DOHH2 (cell line): ENCODE results near the gene MED17.

Experiments used
- H3F3A ChIP-seq: fragments of 200-600 bp; sonication (generic), shearing (Covaris generic); 2 replicates; pipeline ENCODE4 v1.6.0; 2016; ENCODE audit warnings: antibody characterized with exemption, mild to moderate bottlenecking; ENCODE audit not compliant: control insufficient read depth, insufficient read depth
- H3K27ac ChIP-seq: fragments of 200-600 bp; sonication (generic); 2 replicates; pipeline ENCODE4 v1.5.1; 2014; ENCODE audit warnings: low read depth, mild to moderate bottlenecking, low read length, moderate library complexity
- H3K27me3 ChIP-seq: fragments of 200-600 bp; sonication (generic); 2 replicates; pipeline ENCODE4 v1.6.1; 2014; ENCODE audit warnings: mild to moderate bottlenecking, low read length, mixed read lengths; ENCODE audit not compliant: control insufficient read depth
- H3K36me3 ChIP-seq: fragments of 200-600 bp; sonication (generic); 2 replicates; pipeline ENCODE4 v1.6.1; 2014; ENCODE audit warnings: mild to moderate bottlenecking, low read length, moderate library complexity, mixed read lengths; ENCODE audit not compliant: control insufficient read depth
- H3K4me1 ChIP-seq: fragments of 200-600 bp; sonication (generic); 2 replicates; pipeline ENCODE4 v1.6.1; 2014; ENCODE audit warnings: mild to moderate bottlenecking, low read length, mixed read lengths; ENCODE audit not compliant: control insufficient read depth
- H3K4me2 ChIP-seq: fragments of 200-600 bp; sonication (generic); 2 replicates; pipeline ENCODE4 v1.6.0; 2014; ENCODE audit warnings: mild to moderate bottlenecking, low read length, moderate library complexity
- H3K4me3 ChIP-seq: fragments of 200-600 bp; sonication (generic); 2 replicates; pipeline ENCODE4 v1.5.1; 2014; ENCODE audit warnings: mild to moderate bottlenecking, low read length, mixed read lengths
- H3K79me2 ChIP-seq: fragments of 200-600 bp; sonication (generic); 2 replicates; pipeline ENCODE4 v1.6.1; 2014; ENCODE audit warnings: mild to moderate bottlenecking, low read length, mixed read lengths; ENCODE audit not compliant: control insufficient read depth
- H3K9me2 ChIP-seq: fragments of 200-600 bp; sonication (generic); replicated peaks from 2 replicates; pipeline ENCODE4 v1.6.1; 2014; ENCODE audit warnings: mild to moderate bottlenecking, low read length, mixed read lengths; ENCODE audit not compliant: control insufficient read depth
- H3K9me3 ChIP-seq: fragments of 200-600 bp; sonication (generic); 2 replicates; pipeline ENCODE4 v1.6.1; 2014; ENCODE audit warnings: antibody characterized with exemption, low read length, mixed read lengths; ENCODE audit not compliant: control insufficient read depth, insufficient read depth
- H4K20me1 ChIP-seq: fragments of 200-600 bp; sonication (generic); 2 replicates; pipeline ENCODE4 v1.6.0; 2014; ENCODE audit warnings: low read depth, mild to moderate bottlenecking, antibody characterized with exemption, low read length, moderate library complexity; ENCODE audit not compliant: control insufficient read depth, insufficient read depth
- EZH2phosphoT487 ChIP-seq: fragments of 200-600 bp; sonication (generic); IDR thresholded peaks from 2 replicates; pipeline ENCODE4 v1.6.1; 2017; ENCODE audit warnings: borderline replicate concordance, mild to moderate bottlenecking, antibody characterized with exemption, low read length, moderate library complexity, mixed read lengths
- TF ChIP-seq, protein P1 (sequence below): fragments of 200-600 bp; sonication (generic); IDR thresholded peaks from one replicate; pipeline ENCODE4 v1.5.1; 2014; ENCODE audit warnings: antibody characterized with exemption, mild to moderate bottlenecking, low read depth, low read length; ENCODE audit not compliant: poor library complexity, severe bottlenecking

The MED17 gene

DNA sequence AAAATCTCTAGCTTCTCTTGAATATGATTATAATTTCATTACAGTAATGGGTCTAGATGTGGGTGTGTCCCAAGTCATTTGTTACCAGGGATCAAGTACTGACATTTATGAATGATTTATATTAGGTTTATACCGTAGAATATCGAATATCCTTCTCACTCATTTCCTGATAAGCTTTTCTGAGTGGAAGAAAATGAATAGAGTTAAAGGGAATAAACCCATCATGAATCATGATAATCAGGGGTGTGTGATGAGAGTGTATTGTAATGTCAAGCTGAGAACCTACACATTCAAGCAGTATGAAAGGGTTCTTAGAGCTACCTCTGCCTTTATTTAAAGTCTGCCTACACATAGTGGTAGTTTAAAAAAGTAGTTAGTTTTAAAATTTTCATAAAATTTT lies 17.3 kb downstream of the MED17 start:
- Histone ChIP-seq H3K4me3 (no peak overlapping the region), H3K4me2 (no peak overlapping the region), H3K27ac (no peak overlapping the region), H3K27me3 (no peaks in the 10 kb centered on the region), H3K9me2 (no peaks in the 10 kb centered on the region), H3F3A (peaks cover 3% of the 10 kb centered on the region; the same call in 1 of the 2 replicates), H3K79me2 (peaks cover 21% of the 10 kb centered on the region), H3K9me3 (no peaks in the 10 kb centered on the region), H3K4me1 (no peaks in the 10 kb centered on the region), H3K36me3 (peaks cover 86% of the 10 kb centered on the region), H4K20me1 (no peaks in the 10 kb centered on the region)
- TF ChIP-seq EZH2phosphoT487 = no peak
- TF ChIP-seq, protein P1, sequence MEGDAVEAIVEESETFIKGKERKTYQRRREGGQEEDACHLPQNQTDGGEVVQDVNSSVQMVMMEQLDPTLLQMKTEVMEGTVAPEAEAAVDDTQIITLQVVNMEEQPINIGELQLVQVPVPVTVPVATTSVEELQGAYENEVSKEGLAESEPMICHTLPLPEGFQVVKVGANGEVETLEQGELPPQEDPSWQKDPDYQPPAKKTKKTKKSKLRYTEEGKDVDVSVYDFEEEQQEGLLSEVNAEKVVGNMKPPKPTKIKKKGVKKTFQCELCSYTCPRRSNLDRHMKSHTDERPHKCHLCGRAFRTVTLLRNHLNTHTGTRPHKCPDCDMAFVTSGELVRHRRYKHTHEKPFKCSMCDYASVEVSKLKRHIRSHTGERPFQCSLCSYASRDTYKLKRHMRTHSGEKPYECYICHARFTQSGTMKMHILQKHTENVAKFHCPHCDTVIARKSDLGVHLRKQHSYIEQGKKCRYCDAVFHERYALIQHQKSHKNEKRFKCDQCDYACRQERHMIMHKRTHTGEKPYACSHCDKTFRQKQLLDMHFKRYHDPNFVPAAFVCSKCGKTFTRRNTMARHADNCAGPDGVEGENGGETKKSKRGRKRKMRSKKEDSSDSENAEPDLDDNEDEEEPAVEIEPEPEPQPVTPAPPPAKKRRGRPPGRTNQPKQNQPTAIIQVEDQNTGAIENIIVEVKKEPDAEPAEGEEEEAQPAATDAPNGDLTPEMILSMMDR = no peak

DNA sequence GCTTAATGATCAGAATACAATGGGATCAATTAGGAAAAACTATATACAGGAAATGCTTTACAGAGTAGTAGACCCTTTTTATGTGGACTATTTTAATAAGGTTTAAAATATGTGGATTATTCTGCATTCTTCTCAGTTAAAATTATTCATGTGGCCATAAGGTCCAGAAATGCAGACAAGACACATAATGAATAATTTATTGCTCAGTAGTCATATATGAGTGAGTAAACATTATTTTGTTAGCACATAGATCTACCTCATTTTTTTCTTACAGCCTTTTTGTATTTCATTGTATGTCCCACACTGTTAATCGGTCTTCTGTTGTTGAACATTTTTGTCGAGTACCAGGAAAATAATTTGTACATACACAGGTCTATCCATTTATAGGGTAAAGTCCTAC lies 20.8 kb downstream of the MED17 start:
- Histone ChIP-seq H3F3A (no peaks in the 10 kb centered on the region), H3K9me2 (no peaks in the 10 kb centered on the region), H4K20me1 (no peaks in the 10 kb centered on the region), H3K36me3 (peaks cover 86% of the 10 kb centered on the region), H3K9me3 (no peaks in the 10 kb centered on the region), H3K79me2 (peaks cover 14% of the 10 kb centered on the region), H3K4me1 (no peaks in the 10 kb centered on the region), H3K4me2 (no peak overlapping the region), H3K4me3 (no peak overlapping the region), H3K27ac (no peak overlapping the region), H3K27me3 (no peaks in the 10 kb centered on the region)
- TF ChIP-seq, protein P1 = no peak
- no peak for TF ChIP-seq EZH2phosphoT487

DNA sequence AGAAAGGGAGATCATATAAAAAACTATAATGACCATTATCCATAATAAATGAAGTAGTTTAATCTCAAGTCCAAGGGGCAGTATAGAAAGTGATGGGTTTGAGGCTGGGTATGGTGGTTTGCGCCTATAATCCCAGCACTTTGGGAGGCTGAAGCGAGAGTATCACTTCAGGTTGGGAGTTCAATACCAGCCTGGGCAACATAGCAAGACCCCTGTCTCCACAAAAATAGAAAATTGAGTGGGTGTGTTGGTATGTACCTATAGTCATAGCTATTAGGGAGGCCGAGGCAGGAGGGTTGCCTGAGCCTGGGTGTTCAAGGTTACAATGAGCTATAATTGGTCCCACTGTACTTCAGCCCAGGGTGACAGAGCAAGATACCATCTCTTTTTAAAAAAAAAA lies 23.9 kb downstream of the MED17 start:
- Histone ChIP-seq H3K36me3 (peaks cover 88% of the 10 kb centered on the region), H3K9me3 (no peaks in the 10 kb centered on the region), H3K4me3 (no peak overlapping the region), H3K4me1 (no peaks in the 10 kb centered on the region), H3K4me2 (no peak overlapping the region), H4K20me1 (no peaks in the 10 kb centered on the region), H3K9me2 (no peaks in the 10 kb centered on the region), H3K27ac (no peak overlapping the region), H3F3A (no peaks in the 10 kb centered on the region), H3K79me2 (peaks cover 8% of the 10 kb centered on the region; the same call in 1 of the 2 replicates), H3K27me3 (no peaks in the 10 kb centered on the region)
- TF ChIP-seq, protein P1 = no peak
- no peak for TF ChIP-seq EZH2phosphoT487

DNA sequence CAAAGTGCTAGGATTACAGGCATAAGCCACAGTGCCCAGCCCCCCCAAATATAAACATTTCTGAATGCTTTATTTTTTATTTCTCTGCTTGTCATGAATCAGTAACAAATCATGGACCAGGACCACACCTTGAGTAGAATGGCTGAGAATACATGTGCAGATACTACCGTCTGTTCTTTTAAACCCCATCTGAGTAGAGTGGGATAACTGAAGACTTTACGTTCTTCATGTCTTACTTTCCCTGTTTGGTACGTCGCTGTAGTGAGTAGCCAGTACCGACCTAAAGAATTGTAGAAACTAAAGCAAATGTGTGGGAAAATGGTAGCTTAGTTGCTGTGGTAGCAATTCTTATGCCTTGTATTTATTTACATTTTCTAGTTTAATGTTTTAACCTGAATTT lies 29.9 kb downstream of the MED17 start:
- Histone ChIP-seq H3K79me2 (no peaks in the 10 kb centered on the region), H4K20me1 (no peaks in the 10 kb centered on the region), H3K4me1 (no peaks in the 10 kb centered on the region), H3K4me3 (no peak overlapping the region), H3F3A (peaks cover 18% of the 10 kb centered on the region), H3K9me3 (no peaks in the 10 kb centered on the region), H3K36me3 (peaks cover 59% of the 10 kb centered on the region), H3K9me2 (no peaks in the 10 kb centered on the region), H3K4me2 (no peak overlapping the region), H3K27me3 (no peaks in the 10 kb centered on the region), H3K27ac (no peak overlapping the region)
- no peak for TF ChIP-seq EZH2phosphoT487
- TF ChIP-seq, protein P1 = no peak
